GM18909 (cell line): ENCODE measurements around the gene CUL9.
A peak's percentile ranks its signal among the peaks of the same experiment; 100 is the strongest.
"Not testable (repeated sequence)": the region's sequence is repeated elsewhere in the genome, so short reads cannot be mapped to it uniquely, and the experiment has no call there.

ENCODE experiments used
- ATAC-seq: cut with Tn5 transposase; IDR thresholded peaks from one replicate; pipeline ENCODE4 v1.9.1; 2021; ENCODE audit warnings: mild to moderate bottlenecking; ENCODE audit not compliant: unreplicated experiment, poor library complexity

CUL9 gene

DNA sequence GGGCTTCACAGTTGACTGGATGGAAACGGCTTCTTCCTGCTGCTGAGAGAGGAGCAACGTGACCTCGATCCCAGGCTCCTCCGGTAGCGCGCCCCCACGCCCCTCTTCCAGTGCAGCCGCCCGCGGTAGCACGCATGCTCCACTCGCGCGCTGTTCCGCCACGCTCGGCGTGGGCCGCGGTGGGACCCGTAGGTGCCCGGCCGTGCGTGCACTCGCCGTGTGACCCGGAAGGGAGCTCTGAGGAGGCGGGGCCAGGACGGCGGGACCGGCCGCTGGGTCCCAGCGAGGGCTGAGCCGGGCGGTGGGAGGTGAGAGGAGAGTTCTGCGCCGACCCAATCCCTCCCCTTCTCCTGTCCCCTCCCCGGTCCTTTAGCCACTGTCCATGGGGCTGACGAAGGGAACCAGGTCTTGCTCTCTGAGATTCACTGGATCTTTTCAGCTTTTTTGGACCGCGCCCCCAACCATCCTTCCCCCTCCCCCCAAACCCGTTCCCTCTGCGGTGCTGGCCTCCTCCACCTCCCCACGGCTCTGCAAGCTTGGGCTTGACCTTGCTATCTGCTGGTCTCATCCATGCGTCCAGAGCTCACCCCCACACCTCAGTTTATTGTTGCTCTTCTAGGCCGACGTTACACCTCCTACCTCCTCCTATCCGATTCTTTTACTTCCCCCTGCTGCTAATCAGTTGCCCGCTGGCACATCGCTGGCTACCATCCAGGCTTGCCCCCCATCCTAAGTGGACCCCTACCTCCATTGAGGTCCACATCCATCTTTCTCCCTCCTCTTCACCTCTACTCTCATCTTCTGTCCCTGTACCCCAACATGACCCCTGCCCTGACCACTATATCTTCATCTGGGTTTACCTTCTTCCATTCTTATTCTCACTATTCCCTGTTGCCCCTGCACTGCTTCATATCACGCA is at the start of gene CUL9:
Gene CUL9, plus strand, starts transcription at position 255 of the 919 bp plus-strand sequence. CDS start 2,115 bp downstream, outside the sequence.
- ATAC-seq, result peak; percentile 93

- ATAC-seq, result no peak
These were observed 43.7 kb upstream of the CUL9 start for GRCh38 chr6:43138267-43138666.

GRCh38 chr6:43139973-43140372 is 42.0 kb upstream of the CUL9 start:
- ATAC-seq, result not testable (repeated sequence)

DNA sequence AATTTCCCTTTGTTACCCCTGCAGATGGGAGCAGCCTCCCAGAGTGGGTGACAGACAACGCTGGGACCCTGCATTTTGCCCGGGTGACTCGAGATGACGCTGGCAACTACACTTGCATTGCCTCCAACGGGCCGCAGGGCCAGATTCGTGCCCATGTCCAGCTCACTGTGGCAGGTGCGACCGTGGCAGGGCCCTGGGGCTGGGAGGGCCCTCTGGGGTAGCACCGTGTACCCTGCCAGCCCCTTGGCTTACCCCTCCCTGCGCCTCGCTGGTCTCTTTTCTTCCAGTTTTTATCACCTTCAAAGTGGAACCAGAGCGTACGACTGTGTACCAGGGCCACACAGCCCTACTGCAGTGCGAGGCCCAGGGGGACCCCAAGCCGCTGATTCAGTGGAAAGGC is 40.4 kb upstream of the CUL9 start:
- no peak for ATAC-seq

GRCh38 chr6:43142101-43142500 is 39.9 kb upstream of the CUL9 start:
- no peak for ATAC-seq

GRCh38 chr6:43143235-43144128 is 38.5 kb upstream of the CUL9 start:
- no peak for ATAC-seq

GRCh38 chr6:43144879-43145278 is 37.1 kb upstream of the CUL9 start:
- ATAC-seq, result no peak

GRCh38 chr6:43146261-43146660 is 35.7 kb upstream of the CUL9 start:
- no peak for ATAC-seq

- ATAC-seq, result no peak
These were observed 35.0 kb upstream of the CUL9 start for GRCh38 chr6:43146709-43147688.

DNA sequence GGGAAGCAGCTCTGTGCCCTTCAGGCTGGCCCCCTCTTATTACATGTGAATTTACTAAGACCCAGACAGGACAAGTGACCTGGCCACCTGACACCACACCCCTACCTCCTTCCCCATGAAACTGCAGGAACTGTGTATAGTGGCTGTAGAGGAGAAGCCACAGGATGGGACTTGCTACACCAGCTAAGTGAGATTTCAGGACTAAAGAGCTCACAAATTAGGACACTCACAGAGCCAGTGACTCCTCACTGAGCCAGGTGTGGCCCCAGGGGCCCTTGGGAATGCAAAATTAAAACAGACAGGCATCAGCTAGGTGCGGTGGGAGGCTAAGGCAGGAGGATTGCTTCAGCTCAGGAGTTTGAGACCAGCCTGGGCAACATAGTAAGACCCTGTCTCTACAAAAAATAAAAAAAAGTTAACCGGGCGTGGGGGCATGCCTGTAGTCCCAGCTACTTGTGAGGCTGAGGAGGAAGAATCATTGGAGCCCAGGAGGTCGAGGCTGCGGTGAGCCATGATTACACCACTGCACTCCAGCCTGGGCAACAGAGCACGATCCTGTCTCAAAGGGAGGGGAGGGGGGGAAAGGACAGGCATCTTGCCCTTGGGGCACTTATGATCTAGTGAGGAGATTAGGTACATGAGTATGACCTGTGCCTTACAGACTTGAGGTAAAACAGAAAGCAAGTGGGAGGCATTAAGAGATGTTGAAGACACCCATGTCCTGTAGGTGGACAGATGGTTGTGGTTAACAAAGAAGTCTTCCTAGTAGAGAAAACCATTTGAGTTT is 34.1 kb upstream of the CUL9 start:
- no peak for ATAC-seq

DNA sequence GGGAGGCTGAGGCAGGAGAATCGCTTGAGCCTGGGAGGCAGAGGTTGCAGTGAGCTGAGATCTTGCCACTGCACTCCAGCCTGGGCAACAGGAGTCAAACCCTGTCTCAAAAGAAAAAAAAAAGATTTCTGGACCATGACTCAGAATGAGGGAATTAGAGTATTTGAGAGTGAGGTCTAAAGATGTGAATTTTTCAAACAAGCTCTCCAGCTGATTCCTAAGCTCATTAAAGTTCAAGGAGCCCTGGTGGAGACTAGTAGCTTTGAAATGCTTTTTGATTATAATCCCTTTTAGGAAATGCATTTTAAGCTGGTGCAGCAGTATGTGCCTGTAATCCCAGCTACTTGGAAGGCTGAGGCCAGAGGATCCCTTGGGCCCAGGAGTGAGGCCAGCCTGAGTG is 32.7 kb upstream of the CUL9 start:
- no peak for ATAC-seq

- ATAC-seq, result no peak
These were observed 31.8 kb upstream of the CUL9 start for GRCh38 chr6:43150051-43150751.

DNA sequence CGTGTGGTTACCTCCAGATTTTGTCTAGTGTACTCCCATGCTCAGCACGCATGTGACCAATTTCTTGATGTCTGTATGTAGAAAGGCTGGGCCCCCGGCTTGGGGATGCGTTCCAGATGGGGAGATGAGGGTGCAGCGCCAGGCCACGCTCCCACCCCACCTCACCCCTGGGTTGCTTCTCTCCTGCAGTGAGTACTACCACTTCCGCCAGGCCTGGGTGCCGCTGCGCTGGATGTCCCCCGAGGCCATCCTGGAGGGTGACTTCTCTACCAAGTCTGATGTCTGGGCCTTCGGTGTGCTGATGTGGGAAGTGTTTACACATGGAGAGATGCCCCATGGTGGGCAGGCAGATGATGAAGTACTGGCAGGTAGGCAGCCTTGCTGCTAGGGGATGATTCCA is 22.4 kb upstream of the CUL9 start:
- no peak for ATAC-seq

DNA sequence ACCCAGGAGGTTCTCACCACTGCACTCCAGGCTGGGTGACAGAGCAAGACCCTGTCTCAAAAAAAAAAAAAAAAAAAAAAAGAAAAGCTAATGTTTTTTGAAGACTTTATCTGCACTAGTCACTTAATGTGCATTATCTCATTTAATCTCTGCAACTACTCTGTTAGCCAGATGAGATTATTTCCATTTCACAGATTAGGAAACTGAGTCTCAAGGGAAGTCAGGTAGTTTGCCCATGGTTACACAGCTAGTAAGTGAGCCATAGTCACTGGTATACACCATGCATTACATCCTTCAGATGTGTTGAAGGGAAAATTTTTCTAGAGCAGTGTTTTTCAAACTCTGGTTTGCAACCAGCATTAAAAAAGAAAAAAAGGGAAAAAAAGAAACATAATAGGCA is 18.1 kb upstream of the CUL9 start:
- no peak for ATAC-seq

- no peak for ATAC-seq
These were observed 11.5 kb upstream of the CUL9 start for GRCh38 chr6:43170417-43170930.

GRCh38 chr6:43170931-43171706 is 10.9 kb upstream of the CUL9 start, which contains the start of gene SRF:
Gene SRF (plus strand): TSS chr6:43171269. CDS start chr6:43171657, 388 bp downstream.
- ATAC-seq, result peak; percentile 70

- no peak for ATAC-seq
These were observed 10.3 kb upstream of the CUL9 start for GRCh38 chr6:43171707-43172103.
